A204.1 (cell line): ENCODE data around the gene FXN.
"Not testable (repeated sequence)": the region's sequence is repeated elsewhere in the genome, so short reads cannot be mapped to it uniquely, and the experiment has no call there.

Experiments used
- FAIRE-seq: peaks from 2 replicates; lab custom pipeline; 2012; peaks lifted over from hg19 to GRCh38; lab: Jason Lieb, UNC

Gene FXN

DNA sequence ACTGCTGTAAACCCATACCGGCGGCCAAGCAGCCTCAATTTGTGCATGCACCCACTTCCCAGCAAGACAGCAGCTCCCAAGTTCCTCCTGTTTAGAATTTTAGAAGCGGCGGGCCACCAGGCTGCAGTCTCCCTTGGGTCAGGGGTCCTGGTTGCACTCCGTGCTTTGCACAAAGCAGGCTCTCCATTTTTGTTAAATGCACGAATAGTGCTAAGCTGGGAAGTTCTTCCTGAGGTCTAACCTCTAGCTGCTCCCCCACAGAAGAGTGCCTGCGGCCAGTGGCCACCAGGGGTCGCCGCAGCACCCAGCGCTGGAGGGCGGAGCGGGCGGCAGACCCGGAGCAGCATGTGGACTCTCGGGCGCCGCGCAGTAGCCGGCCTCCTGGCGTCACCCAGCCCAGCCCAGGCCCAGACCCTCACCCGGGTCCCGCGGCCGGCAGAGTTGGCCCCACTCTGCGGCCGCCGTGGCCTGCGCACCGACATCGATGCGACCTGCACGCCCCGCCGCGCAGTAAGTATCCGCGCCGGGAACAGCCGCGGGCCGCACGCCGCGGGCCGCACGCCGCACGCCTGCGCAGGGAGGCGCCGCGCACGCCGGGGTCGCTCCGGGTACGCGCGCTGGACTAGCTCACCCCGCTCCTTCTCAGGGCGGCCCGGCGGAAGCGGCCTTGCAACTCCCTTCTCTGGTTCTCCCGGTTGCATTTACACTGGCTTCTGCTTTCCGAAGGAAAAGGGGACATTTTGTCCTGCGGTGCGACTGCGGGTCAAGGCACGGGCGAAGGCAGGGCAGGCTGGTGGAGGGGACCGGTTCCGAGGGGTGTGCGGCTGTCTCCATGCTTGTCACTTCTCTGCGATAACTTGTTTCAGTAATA, at the start of gene FXN:
TSS of gene FXN (plus strand) at position 315 of the 871 bp plus-strand sequence. CDS start at position 346, 31 bp downstream.
- FAIRE-seq, result no peak

DNA sequence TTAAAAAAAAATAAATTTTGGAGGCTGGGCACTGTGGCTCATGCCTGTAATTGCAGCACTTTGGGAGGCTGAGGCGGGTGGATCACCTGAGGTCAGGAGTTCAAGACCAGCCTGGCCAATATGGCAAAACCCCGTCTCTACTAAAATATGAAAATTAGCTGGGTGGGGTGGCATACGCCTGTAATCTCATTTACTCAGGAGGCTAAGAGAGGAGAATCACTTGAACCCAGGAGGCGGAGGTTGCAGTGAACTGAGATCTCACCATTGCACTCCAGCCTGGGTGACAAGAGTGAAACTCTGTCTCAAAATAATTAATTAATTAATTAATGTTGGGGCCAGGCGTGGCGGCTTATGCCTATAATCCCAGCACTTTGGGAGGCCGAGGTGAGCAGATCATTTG, 48.6 kb upstream of the FXN start:
- FAIRE-seq, result not testable (repeated sequence)

DNA sequence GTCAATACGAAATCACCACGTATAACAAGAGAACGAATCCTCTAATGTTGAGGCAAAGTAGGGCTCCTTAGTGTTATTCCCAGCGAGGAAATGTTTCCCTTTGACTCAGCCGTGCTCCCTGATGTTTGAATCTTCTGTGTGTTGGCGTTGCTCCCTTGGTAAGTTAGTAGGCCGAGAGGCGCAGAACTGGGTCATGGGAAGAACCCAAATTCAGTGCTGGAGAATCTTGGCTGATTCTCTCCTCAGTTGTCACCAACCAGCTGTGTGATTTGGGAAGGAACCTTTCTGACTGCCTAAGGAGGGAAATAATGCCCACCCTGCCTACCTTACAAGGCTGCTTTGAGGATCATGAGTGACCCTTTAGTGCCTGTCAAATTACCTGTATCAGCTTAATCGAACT, 44.1 kb upstream of the FXN start:
- FAIRE-seq, result no peak

DNA sequence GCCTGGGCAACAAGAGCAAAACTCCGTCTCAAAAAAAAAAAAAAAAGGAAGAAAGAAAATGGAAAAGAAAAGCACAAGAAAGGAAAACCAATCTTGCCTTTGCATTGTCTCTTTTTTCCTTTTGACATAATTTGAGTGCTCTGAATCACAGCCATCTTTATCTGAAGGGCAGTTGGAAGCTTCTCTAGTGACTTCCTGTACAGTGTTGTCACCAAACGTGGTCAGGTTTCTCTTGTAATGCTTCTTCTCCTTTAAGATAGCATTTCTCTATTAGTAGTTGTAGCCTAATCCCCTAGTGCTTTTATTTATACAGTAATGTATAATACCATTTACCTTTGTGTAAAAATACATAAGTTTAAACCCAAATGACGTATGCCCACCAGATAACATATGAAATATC, 39.8 kb upstream of the FXN start:
- FAIRE-seq, result no peak

DNA sequence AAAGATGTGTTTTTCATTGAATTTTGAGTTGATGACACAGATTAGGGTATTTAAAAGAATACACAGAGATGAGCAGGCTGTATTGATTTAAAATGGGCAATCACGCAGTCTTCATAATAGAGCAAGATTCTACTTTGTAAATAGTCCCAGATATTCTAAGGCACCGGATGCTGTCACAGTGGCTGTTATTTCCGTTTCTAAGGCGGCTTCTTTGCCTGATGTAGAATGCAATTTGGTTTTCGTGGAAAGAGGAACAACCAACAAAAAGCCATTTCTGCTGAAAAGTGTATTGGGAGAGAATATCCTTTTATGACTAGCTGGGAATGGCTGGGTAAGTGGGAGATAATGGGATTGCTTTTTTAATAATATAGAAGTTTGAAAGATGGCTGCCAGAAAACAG, 39.1 kb upstream of the FXN start:
- FAIRE-seq, result no peak

DNA sequence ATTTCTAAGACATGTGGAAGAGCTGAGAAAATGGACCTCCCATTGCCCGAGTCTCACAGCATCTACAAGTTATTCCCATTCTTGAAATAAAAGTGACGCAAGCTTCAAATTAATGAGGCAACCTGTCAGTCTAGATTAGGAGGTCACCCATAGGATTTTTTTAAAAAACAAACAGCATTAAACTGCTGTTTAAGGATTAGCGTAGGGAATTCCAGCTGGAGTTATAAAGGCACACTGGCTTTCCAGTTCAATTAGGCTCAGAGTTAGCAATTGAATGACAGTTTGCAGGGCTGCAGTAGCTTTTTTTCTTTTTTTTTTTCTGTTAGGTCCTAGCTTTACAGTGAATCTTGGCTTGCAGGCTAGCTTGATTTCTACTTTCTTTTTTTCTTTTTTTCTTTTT, 37.9 kb upstream of the FXN start:
- no peak for FAIRE-seq

DNA sequence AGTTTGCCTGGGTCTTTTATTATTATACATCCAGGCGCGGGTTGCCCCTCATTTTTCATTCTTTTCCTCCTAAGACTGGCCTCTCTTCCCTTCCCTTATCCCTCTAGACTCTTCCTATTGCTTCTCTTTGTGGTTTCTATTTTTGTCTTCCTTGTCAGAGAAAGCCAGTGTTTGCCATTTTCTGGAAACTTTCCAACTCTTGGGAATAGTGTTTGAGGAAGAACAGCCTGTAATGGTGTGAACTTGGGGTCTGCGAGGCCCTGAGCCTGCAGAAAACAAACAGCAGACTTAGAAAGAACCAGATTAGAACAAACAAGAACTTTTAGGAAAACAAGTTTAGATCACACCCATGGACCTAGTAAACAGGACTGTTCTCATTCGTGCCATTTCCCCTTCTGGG, 37.2 kb upstream of the FXN start:
- FAIRE-seq, result no peak

DNA sequence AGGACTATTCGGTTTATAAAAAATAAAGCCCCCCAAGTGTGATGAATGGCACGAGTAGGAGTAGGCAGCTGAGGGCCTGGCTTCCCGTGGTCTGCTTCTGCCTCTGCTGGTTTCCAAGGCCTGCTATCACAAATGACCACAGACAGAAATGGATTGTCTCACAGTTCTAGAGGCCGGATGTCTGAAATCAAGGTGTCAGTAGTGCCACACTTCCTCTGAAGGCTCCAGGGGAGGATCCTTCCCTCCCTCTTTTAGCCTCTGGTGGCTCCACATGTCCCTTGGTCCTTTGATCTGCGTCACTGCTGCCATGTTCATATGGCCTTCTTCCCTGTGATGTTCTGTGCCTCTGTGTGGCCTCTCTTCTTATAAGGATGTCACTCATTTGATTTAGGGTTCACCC, 36.7 kb upstream of the FXN start:
- FAIRE-seq, result no peak

DNA sequence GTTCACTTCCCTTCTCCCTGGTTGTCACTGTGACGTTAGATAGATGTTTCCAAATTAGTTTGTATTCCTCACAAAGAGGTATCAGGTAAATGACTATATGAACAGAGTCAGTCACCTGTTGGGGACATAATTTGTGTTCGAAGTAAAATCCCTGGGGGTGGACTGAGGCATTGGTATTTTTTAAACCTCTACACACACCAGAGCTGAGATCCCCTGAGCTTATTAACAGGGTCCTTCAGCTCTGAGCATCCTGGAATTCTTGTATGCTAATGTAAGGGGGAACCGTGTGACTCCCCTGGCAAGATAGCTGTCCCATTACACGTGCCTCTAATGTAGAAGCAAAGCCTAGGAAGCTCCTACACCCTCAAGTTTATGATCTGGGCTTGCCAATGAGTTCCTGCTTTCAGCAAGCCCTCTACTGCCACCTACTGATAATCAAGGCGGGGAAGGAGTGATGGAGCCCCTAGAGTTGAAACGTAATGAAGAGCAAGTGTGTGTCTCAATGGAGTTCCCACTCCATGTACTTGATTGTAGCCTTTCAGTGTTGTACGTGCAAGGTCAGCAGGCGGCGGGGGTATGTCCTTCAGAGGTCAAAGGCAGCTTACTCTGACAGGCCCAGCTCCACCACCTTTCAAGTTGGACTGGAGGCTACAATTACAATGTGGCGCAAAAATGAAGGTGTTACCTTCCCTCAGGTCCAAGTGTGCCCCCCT, 36.0 kb upstream of the FXN start:
- peak; percentile 78 for FAIRE-seq

DNA sequence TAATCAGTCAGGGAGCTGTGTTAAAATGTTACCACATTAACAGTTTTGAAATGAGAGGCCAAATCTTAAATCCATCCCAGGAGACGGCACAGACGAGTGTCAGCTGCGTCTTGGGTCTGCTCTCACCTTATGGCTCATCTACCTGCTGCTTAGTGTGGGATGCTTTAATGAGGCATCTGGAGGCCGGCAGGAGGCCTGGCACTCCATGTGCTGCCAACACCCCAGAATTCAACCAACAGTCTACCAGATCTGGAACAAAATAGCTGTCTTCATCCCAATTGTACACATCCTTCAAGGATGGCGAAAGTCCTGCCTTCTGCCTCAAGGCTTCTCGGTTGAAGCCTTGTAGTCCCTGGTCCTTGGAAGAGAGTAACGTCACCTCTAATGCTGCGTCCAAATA, 33.6 kb upstream of the FXN start:
- FAIRE-seq, result no peak

DNA sequence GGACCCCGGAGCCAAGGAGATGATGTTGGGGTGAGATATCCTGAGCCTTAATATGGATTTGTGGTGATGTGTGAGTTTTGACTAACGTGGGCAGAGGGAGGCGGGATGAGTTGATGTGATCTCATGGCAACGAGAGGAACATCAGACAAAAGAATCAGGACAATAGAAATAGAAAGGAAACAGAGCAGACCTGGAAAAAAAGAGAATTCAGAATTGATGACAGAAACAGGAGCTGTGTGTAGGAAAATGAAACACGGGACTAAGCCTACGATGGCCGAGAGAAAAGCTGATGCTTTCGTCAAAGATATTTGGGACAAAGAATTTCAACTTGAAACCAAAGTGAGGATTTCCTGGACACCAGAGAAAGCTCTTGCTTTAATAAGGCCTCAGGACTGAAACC, 32.5 kb upstream of the FXN start:
- no peak for FAIRE-seq

DNA sequence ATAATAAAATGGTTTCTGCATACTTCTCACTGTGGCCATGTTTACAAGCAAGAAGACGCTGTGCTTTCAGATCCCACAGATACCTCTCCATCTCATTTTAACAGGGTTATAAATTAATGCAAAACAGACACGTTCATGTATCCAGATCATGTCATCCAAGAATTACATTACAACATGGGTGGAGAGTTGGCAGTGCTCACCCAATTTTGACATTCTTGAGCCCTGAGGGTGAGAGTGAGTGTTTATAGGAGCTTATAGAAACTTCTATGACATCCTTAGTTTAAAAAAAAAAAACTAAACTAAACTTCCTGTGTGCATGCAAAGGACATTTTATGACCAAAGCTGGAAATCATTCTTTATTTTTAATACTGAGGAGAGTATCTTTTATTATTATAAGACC, 30.7 kb upstream of the FXN start:
- FAIRE-seq, result no peak

DNA sequence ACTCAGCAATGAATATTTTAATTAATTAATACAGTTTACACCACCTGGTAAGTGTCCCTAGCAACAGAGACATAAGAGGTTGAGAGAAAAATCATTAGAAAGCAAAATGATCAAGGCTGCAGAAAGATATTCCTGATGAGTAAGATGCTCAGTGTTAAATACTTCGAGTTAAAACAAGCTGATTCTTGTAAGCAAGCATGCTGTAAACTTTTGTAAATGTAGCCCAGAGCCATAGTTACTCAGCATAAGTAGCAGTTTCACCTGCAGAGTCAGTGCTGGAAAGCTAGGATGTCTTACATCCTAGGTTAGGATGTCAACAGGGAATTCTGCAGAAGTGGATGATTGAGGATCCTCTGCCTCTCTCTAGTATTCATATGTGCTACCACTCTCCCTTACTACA, 25.8 kb upstream of the FXN start:
- no peak for FAIRE-seq

DNA sequence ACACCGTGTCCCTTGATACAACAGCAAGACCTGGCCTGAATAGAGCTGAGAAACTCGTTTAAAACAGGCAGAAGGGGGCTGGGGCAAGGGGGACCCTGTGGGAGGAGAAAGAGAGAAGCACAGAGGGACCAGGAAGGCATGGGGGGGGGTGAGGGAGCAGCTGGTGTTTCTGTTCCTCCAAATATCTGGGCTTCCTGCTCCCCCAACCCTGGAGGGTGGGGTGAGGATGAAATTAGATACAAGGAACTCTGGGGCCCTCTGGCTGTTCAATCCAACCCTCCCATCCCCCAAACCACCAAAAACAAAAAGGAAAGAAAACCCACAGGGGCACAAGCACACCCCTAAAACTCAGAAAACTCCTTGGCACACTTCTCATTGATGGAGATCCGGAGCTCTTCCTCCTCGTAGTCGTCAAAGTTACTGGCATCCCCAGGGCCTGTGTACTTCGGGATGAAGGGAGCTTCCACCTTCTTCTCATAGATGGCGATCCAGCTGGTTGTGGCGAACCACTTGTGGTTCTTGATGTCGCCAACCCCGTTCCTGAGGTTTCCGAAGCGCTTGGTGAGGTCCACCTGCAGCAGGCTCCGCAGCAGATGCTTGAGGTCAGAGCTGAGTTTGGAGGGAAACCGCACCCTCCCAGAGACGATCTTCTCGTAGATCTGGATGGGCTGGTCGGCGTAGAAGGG, 22.7 kb upstream of the FXN start:
- no peak for FAIRE-seq

DNA sequence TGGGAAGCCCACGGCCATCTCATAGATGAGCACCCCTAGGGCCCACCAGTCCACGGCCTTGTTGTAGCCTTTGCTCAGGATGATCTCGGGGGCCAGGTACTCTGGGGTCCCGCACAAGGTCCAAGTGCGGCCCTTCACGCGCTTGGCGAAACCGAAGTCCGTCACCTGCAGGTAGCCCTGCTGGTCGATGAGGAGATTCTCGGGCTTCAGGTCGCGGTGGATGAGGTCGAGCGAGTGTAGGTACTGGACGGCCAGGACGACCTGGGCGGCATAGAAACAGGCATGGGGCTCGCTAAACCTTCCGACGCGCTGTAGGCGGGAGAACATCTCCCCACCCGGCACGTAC, 22.2 kb upstream of the FXN start:
- no peak for FAIRE-seq

DNA sequence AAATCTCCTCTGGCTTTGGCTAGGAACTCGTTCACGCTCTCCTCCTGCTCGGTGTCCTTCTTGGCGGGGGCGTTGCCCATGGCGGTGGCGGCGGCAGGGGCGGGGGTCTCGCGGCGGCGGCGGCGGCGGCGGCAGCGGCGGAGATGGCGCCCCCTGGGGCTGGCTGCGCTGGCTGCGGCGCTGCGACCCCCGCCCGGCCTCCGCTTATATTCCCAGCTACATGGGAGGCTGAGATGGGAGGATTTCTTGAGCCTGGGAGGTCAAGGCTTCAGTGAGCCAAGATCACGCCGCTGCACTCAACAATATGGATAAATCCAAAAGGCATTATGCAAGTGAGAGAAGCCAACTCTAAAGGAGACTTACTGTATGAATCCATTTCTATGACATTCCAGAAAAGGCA, 21.5 kb upstream of the FXN start, which contains the start of gene PRKACG:
TSS of gene PRKACG (minus strand) at position 101 of the 400 bp plus-strand sequence. CDS start at position 80, 21 bp downstream.
- FAIRE-seq, result no peak

DNA sequence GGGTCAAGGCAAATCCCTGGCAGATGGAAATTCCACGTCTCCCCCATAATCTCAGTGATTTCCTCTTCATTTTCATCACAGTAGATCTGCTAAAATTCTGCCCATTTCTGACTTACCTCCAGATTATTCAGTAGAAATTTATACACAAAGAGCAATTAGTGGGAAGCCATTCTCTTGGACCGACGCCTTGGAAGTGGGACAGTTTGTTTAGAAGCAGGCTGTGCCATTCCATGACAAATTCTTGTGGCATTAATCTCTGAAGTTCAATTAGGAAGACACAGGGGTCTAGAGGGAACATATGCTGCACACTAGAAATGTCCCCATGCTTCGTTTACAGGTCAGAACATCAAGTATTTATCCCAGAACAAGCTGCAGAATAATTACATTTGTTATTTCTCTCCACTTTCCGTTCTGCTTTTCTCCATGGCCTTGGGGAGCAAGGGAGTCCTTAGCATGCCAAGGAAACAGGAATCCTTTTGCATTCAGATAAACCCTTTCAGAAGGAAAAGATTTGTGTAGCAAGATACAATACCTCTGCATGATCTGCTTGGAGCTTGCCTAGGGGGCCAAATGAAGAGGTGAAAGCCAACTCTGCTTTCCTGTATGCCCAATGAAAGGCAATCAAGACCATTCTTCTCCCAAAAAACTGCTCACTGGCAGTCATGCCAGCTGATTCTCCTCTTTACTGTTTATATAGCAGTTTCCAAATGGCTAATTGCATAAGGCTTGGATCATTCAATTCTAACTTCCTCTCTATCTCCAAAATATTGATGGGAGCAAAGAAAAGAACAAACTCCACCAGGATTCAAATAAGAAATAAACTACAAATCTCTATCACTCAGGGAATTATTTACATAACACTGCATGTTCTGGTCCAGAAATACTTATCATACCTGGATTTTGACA, 19.1 kb upstream of the FXN start:
- no peak for FAIRE-seq

DNA sequence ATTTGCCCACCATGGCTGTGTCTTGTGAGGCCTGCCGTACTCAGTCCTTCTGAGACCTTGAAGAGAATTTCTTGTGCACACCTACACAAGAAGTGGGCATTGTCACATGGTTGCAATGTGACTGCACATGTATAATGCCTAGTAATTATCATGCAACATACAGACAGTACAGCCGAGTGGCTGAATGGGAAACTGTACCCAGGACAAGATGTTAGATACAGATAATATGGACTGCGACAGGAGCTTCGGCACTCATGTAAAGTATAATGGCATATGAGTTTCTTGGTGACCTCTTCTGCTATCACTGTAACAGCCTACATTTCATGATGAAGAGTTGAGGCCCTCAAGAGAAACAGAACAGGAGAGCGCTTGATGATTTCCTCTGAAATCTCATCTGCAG, 16.8 kb upstream of the FXN start:
- no peak for FAIRE-seq

DNA sequence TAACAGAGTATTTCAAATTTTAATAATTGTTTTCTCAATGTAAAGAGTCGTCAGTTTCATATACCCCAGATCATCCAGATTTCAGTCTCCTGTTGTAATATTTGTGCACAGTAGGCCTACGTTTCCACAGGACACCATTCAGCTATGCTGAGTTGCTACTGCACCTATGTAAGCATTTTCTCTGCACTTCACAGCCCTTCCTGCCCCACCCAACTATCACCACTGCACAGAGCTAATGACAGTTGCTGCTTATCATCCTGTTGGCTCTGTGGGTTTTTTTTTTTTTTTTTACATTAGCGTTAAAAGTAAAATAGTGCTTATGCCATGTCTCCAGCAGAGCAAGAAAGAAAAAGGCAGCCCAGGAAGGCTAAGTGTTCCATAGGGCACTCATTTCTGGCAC, 15.7 kb upstream of the FXN start:
- no peak for FAIRE-seq

DNA sequence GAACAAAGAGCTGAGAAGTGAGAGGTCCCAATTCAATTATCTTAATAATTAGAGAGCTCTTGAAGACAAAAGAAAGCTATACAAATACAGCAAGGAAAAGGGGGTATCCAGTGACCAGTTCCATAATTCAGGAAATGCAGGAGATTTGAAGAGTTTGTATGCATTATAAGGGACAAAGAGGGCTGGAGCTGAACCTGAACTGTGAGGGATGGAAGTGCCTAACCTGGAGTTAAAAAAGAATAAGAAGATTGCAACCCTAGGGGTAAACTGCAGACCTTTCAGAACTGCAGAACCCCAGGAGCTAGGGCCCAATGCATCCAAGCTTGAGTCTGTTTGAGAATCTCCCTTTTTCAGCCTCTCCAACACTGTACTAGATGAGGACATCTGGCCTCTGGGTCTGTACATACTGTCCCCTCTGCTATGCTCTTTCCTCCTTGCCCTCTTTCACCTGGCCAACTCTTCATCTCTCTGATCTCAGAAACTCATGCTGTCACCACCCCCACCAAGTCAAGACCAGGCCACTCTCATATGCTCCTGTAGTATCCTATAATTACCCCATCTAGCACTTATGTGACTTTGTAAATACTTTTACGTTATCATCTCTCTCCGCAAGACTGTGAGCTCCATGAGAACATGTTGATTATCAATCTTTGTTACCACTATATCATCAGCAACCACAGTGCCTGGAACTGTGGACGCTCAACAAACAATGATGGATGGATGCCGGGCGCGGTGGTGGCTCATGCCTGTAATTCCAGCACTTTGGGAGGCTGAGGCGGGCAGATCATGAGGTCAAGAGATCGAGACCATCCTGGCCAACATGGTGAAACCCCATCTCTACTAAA, 15.0 kb upstream of the FXN start:
- no peak for FAIRE-seq

DNA sequence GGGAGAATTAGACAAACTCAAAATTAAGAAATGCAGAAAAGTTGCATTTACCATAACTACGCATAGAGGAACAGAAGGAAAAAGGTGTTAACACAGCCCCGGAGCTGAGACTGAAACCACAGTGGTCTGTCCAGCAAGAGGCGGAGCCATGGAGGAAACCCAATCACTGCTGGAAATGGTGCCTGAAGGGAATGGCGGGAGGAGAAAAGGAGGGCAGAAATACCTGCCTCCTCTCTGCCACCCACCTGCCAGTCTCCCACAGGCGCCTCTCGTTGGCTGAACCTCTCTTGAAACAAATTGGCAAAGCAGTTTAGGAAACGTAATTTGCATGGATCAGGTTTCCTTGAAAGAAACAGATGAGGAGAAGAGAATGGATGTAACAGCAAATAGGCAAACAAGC, 11.9 kb upstream of the FXN start:
- FAIRE-seq, result no peak
